HG02981 (cell line): Measurements from ENCODE around the gene WIZ.

Experiments
- ATAC-seq: cut with Tn5 transposase; IDR thresholded peaks from one replicate; pipeline ENCODE4 v1.9.1; 2021; ENCODE audit warnings: mild to moderate bottlenecking, moderate library complexity; ENCODE audit not compliant: unreplicated experiment

Gene WIZ

DNA sequence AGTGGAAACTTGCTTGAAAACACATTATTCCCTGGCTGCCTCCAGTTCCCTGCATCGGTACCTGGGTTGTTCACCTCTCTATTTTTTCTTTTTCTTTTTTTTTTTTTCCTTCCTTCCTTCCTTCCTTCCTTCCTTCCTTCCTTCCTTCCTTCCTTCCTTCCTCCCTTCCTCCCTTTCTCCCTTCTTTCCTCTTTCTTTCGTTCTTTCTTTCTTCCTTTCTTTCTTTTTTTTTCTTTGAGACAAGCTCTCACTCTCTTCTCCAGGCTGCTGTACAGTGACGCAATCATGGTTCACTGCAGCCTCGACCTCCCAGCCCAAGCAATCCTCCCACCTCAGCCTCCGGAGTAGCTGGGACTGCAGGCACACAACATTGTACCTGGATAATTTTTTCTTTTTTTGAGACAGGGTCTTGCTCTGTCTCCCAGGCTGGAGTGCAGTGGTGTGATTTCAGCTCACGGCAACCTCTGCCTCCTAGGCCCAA, 18.0 kb upstream of the WIZ start:
- ATAC-seq, result no peak

DNA sequence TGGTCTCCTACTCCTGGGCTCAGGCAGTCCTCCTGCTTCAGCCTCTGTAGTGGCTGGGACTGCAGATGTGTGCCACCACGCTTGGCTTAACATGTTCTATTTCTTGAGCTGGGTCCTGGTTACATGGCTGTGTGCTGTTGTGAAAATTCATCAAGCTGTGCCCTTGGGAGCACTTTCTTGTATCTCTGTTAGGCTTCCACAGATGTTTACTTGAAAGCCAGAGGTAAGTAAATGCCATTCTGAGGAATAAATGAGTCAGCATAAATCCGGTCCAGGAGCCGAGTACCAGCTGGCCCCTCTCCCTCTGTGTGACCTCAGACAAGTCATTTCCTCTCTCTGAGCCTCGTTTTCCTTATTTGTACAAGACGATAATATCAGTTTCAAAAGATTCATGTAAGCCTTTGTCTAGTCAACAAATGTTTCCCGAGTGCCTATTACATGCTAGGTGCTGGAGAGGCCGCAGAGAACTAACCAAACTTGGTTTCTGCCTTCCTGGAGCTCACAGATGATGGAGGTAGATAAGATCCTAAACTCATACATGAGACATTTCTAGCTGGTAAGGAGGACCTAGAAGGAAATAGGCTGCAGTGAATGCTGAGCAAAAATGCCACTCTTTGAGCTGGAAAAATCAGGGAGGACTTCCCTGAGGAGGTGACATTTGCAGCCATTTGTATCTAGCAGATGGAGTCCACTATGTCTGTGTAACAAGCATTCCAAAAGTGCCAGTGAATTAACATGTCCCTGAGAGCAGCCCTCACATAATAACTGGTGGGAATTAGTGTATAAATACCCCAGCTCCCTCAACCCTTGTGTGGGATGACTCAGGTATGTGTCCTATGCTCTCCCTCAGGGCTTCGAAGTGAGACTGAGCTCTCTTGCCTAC, 17.3 kb upstream of the WIZ start:
- ATAC-seq, result peak; percentile 56

DNA sequence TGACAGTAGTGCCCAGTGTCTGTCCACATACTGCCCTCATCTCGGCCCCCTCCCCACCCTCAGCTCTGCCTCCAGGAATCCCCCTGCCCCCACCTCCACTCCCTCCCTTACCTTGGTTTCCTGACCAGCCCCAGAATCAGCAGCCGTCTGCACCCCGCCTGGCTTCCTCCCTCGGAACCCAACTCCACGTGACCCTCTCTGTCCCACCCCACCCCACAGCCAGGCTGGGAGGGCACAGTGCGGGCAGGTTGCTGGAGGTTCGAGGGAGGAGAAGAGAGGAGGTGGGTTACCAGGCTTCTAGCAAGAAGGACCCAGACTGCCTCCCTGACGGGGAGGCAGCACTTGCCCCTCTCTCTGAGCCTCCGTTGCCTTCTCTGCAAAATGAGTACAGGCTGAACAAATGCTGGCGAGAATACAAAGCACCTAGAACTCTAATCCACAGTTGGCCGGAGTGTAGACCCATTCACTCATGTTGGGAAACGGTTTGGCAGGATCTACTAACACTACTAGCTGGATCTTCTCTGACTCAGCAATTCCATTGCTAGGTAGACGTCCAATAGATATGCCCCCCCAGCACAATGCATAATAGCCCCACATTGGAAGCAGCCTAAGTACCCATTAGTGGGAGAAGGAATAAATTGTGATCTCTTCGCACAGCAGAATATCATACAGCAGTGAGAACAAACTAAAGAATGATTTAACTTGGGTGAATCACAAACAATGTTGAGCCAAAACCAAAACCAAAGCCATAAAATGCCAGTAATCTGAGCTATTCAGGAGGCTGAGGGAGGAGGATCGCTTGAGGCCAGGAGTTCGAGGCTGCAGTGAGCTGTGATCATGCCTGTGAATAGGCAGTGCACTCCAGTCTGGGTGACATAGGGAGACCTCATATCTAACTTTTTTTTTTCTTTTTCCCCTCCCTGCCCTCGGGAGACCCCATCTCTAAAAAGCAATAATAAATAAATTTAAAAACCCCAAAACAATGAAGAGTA, 14.9 kb upstream of the WIZ start, which contains the start of gene RASAL3:
Gene RASAL3 (minus strand): TSS at position 151 of the 992 bp plus-strand sequence. CDS start 186 bp downstream, outside the sequence.
- no peak for ATAC-seq

- no peak for ATAC-seq
Observed at GRCh38 chr19:15463861-15464371, 14.2 kb upstream of the WIZ start.

GRCh38 chr19:15461694-15462093, 11.9 kb upstream of the WIZ start:
- ATAC-seq, result no peak

- no peak for ATAC-seq
Observed at GRCh38 chr19:15457701-15458484, 8.1 kb upstream of the WIZ start.

DNA sequence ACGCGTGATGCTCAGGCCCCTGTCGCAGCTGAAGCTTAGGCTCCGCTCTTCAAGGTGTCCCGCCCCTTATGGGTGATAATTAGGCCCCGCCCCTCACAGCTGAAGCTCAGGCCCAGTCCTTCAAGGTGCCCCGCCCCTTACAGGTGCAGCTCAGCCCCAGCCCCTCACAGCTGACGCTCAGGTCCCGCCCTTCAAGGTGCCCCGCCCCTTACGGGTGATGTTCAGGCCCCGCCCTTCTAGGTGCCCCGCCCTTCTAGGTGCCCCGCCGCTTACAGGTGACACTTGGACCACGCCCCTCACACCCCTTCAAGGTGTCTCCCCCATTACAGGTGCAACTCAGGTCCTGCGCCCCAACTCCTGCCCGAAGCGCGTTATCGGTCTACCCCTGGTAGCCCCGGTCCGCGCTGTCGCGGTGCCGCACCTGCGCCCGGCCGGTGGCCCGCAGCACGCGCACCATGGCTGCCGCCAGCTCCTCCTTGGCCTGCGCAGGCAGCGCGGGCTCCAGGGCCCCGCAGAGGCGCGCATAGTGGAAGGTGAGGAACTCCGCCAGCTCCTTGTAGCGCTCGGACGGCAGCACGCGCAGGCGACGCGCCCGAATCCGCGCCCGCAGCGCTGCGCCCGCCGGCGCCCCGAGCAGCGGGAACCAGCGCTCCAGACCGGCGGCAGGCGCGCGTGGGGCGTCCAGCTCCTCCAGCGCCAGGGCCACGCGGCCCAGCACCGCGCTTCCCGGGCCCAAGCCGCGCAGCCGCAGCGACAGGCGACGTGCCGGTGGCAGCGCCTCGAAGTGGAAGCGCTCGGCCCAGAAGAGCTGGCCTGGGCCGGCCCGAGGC, 7.3 kb upstream of the WIZ start:
- no peak for ATAC-seq

GRCh38 chr19:15456441-15456840, 6.7 kb upstream of the WIZ start:
- no peak for ATAC-seq

GRCh38 chr19:15455996-15456395, 6.2 kb upstream of the WIZ start:
- no peak for ATAC-seq

DNA sequence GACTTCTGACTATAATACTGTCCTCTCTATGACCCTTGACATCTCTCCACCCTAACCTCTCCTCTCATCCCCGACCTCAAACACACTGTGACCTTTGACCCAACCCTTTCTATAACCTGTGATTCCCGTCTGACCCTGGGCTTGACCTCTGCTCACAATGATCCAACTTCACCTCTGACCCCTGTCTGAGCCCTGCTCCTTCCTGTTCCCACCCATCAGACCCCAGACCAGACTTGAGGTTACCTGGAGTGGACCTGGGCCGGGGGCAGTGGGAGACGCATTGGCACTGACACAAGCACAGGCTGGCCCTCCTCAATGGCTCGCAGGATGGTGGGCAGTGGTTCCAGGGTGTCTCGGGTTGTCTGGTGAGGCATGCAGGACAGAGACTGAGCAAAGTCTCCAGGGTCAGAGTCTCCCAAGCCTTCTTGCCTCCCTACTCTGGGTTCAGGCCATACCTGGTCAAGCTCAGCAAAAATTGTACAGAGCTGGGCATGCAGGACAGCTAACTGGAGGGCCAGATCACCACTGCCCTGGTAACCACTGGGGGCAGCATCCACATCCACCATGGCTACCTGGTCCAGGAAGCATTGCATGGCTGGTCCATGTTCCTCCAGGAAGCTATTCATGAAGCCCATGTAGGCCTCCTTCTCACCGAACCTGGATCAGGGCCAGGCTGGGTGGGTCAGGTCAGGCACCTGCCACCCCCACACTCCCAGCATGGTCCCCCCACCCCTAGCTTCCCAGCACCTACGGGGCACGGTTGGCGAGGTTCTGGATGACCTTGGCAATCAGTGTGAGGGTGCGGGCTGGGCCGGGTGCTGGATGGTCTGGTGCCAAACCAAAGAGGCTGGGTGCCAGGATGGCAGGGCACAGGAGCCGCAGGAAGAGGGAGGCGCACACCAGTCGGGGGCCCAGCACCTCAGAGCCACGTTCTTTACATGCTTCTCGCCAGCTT, 4.4 kb upstream of the WIZ start:
- ATAC-seq, result no peak

GRCh38 chr19:15453091-15453578, 3.4 kb upstream of the WIZ start:
- ATAC-seq, result no peak

GRCh38 chr19:15452111-15453047, 2.6 kb upstream of the WIZ start:
- no peak for ATAC-seq

DNA sequence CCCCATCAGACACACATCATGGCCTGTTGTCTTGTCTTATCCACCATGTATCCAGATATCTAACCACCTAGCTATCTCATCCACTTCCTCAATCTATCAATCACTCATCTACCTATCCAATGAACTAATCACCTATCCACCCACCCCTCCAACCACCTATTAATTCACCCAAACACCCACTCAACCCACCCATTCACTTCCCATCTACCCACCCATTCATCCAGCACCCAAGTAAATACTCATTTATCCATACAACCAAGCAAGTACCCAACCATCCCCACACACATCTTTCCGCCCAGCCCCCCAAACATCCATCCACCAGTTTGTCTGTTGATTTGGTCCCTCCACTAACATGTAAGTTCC, 753 bp upstream of the WIZ start:
- no peak for ATAC-seq

GRCh38 chr19:15448778-15449619, 757 bp downstream of the WIZ start:
- no peak for ATAC-seq

GRCh38 chr19:15448044-15448777, 1.5 kb downstream of the WIZ start:
- no peak for ATAC-seq

GRCh38 chr19:15447057-15447456, 2.7 kb downstream of the WIZ start:
- no peak for ATAC-seq
